CD4-positive, alpha-beta T cell treated with Interleukin-17A for 1 hour (primary cell): ENCODE measurements around the gene TMEM175.

ENCODE experiments used
- DNase-seq: peaks from one replicate; pipeline ENCODE4 v3.0.0-alpha.2; 2020

The TMEM175 gene

DNA sequence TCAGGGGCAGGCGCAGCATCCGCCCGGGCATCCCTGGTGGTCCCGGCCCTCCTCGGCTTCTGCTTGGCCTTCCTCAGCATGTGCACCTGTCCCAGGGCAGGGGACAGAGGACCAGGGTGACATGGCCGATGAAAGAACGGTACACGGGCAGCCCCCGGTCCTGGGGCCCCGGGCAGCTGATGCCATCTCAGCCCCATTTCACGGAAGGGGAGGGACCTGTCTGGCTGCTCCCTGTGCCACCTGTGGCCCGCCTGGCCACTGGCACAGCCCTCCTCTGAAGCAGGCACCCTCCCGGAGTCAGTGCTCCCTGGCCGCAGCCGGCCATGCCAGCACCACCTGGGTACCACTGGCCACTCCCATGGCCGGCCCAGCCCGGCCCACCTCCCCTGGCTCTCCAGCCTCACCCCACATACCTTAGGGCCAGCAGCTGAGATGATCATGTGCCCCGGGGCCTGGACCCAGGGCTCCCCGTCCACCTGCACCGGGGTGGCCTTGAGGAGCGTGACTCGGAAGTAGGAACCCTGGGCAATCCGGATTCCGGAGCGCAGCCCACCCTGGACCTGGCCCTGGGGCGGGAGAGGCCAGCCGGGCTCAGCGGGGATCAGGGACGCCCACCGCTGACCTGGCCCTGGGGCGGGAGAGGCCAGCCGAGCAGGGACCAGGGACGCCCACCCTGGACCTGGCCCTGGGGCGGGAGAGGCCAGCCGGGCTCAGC is 28.5 kb downstream of the TMEM175 start:
- no peak for DNase-seq

DNA sequence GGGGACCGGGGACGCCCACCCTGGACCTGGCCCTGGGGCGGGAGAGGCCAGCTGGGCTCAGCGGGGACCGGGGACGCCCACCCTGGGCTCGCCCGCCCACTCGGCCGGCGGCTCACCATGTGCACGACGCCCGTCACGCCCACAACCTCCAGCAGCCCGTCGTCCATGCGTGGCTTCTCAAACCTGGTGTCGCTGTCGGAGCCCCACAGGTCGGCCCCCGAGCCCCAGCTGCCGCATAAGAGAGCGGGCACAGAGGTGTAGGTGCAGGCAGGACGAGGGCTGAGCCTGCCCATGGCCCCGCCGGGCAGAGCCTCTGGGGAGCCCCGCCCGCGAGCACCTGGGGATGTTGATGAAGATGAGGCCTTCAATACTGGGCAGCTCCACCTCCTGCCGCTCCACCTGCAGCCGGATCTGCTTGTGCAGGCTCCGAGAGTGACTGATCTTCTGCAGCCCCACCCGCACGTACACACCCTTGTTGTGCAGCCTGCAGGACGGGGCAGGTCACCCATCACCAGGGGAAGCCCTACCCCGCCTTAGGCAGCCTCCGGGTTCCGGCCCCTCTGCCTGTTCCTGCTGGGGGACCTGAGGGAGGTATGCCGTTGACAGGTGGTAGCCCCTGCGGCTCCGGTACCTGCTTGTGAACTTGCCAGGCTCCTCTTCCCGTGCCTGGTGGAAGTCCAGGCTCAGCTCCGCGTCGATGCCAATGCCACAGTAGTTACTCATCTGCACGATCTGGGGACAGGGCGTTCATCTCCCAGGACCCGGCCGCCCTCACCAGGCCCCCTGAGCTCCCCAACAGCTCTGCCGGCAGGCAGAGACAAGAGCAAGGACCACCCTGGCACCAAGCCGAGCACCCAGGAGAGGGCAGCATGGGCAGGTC is 29.3 kb downstream of the TMEM175 start:
- DNase-seq: no peak

DNA sequence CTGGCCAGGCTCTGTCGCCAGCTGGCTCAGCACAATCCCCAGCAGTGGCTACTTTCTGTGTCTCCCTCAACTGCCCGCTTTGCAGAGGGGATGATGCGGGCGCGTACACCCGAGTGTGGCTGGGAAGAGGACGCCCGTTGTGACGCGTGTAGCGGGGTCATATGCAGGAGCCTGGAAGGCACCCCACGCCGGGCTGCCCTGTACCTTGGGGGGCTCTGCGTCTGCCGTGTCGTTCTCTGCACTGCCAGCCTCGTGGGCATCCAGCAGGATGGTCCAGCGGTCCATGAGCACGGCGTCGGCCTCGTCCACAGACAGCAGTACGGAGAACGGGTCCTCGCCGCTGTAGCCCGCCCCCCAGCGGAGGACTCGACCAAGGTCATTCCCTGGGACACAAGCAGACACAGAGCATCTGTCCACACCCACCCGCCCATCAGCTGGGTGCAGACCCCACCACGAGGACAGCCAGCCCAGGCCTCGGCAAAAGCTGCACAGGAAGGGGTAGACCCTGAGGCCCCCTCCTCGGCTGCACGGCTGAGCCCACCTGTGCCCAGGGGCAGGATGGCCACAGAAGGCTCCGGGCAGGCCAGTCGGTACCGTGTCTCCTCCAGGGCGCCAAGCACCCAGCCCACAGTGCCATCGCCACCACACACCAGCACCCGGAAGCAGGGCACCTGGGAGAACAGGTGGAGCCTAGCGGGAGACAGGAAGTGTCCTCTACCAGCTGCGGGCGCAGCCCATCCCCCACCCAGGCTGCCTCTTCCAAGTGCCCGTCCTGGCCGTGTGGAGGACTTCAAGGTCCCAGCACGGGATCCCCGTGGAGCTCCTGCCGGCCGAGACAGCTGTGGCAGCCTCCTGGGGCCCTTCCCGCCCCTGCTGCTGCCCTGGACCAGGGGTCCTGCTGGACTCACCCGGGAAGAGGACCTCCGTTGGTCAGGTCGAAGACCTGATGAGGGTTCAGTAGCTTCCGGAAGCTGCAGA is 30.3 kb downstream of the TMEM175 start:
- no peak for DNase-seq

DNA sequence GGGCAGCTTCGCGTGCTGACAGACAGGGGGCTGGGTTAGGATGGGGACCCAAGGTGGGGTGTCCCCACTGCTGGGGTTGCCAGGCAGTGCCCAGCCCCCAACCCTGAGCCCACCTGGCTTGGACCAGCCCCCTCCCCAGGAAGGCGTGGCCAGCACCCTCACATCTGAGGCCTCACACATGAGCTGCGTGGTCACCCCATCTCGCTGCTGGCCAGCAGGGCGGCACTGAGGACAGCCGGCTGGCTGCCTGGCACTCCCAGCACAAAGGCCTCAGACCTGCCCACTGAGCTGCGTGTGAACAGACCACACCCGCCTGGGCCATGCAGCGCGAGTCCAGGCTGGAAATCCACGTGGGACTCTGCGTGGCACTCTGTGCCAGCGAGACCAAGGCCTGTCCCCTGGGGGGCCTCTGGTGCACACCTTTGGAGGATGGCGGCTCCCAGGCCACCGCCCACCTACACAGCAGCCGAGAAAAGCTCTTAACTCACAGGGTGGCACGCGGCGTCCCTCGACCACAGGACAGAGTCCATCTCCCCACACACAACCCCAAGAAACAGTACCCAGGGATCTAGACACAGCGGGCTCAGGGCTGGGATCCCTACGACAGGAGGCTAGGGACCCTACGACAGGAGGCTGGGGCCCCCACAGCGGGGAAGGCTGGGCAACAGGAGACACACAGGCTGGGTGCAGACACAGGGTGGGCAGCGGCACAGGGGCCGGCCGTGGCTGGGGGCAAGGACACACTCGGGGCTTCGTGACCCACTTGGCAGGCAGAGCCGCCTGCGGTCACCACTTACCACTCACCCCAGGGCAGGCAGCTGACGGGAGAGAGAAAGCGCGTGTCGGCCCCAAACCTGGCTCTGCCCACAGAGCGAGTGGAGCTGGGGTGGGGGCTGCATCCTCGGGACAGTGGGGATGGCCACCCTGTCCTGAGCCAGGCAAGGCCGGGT is 31.3 kb downstream of the TMEM175 start:
- DNase-seq: no peak

DNA sequence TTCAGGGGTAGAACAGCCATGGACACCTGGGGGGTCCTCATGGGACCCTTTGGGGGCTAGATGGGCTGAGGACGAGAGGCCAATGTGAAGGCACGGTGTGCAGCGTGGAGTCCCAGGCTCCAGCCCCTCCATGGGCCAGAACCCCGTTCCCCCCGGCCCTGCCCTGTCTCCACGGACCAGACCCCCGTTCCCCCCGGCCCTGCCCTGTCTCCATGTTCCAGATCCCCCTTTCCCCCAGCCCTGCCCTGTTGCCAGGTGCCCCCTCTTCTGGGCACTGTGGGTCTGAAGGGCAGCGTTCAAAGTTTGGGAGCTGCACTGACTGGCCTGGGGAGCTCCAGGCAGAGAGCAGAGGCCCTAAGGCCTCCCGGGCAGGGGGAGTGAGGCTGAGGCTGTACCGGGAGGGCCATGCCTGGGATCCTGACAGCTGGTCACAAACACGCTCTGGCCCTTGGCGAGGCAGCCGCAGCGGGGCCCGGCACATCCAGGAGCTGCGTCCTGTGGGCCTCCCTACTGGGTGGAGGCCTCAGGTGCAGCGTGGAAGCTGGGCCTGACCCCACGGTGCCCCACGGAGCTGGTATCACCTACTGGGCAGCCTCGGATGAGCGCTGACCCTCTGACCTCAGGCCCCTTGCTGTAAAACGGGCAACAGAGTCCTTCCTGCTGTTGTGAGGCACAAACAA is 32.2 kb downstream of the TMEM175 start:
- no peak for DNase-seq

DNA sequence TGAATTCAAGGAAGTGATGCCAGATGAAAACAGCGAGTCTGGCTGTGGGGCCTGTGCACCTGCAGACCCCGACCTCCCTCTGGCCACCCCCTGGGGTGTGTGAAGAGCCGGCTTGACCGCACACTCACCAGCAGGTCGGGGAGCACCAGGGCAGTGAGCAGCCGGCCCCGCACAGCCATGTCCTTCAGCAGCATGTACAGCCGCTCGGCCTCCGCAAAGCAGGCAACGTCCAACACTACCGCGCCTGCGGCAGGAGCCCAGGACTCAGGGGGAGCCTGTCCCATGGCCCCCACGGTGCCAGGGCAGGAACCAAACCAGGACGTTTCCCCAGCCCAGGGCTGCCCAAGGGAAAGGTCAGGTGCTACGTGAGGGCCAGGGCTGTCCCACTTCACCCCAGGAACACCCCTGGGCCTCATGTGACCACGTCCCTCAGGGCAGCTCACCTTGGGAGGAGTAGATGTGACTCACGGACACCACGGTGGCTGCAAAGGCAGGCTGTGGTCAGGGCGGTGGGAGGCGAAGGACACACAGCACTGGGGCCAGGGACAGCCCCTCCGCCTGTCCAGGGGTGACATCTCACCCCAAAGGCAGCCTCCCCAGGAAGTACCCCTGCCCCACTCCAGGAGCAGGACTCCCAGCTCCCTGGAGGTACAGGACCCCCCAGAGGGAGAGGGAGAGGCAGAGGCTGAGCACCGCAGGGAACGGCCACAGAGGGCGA is 32.9 kb downstream of the TMEM175 start:
- DNase-seq: no peak

DNA sequence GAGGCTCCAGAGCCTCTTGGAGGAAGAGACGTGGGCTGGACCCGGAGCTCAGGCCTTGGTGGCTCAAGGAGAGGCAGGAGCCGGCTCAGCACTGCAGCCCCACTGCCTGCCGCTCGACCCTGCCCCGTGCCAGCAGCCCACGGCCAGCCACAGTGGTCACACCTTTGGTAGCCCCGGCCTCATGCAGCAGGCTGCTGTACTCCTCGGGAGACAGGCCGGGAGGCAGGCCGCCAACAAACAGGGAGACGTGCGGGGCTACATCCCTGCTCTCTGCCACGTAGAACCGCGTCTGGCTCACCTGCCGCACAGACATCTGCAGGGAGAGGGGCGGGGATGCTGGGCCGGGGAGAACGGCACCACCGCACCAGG is 33.5 kb downstream of the TMEM175 start:
- no peak for DNase-seq

DNA sequence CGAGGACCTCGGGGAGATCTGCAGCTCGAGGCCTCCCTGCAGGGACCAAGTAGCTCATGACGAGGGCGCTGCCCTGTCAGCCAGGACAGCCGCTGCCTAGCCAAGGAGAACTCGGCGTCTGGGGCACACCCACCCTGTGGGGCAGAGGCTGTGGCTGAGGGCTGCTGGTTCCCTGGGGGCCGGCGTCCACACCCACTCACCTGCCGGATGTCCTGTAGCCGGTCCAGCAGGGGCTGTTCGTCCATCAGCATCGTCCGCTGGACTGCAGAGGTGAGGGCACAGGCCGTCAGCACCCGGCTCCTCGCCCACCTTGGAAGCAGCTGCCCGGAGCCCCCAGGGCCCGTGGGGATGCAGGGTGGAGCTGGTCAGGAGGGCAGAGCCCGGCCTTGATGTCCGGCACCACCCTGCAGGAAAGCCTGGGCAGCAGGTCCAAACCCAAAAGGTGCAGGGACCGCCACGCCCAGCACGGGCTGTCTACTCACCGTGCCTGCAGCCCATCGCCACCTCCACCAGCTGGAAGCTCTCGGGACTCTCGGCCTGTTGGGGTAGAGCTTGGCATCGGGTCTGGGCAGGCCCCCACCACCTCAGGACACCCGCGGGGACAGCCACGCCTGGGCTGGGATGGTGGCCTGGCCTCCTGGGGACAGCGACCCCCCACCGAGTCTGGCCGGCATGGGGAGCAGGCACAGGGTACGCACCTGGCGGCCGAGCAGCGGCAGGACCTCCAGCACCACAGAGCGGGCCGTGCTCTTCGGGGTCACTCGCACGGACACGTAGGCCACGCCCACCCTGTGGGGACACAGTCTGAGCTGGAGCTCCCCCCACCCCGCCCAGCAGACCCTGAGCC is 34.2 kb downstream of the TMEM175 start:
- no peak for DNase-seq

DNA sequence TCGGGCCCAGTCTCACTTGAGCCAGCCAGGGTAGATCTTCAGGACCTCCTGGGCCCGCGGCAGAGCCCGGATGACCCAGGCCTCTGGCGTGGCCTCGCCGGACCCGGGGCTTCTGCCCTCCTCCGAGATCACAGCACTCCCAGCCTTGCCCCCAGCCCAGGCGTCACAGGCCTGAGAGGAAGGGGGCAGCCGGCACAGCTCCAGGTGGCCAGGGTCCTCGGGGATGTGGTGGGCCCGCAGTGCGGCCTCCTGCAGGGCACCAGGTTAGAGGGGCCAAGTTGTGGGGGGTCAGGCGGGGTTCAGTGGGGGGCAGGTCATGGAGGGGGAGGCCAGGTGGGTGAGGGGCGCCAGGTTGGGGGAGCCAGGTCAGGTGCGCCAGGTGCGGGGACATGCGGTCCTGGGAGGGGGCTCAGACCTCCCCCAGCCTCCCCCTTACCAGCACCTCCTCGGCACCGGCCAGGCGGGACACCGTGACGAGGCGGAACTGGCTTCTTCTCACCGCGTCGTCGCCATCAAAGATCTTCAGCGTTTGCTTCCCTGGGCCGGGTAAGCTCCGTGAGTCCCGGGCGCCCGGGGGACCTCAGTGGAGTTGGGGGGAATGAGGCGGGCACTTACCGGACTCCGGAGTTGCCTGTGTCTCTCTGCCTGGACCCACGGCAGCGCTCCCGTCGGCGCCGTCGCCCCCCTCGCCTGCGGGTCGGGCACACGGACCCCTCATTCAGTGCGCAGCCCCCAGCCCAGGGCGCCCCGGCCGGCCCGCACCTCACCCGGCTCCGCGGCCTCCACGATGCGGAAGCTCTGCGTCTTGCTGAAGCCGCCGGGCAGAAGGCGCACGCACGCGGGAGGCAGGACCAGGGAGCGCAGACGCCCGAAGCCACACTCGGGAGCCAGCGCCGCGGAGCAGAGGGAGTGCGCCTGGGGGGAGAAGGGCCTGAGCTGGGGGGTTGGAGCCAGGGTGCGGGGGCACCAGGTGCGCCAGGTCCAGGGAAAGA is 35.1 kb downstream of the TMEM175 start:
- DNase-seq: no peak

DNA sequence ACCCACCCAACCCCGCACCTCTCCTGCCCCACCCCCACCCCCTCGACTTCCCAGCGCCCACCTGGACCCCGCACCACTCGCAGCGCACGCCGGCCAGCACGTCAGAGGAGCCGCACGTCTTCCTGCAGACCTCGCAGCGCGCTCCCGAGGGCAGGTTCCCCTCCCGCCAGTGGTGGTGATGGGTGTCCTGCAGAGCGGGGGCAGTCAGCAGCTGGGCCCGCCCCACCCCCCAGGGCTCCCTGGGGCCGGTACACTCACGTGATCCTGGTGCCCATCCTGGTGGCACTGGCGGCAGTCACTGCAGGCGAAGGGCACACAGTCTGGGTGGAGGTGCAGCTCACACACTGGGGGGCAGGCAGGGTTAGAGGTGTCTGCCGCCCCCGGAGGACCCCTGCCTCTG is 36.0 kb downstream of the TMEM175 start:
- no peak for DNase-seq

DNA sequence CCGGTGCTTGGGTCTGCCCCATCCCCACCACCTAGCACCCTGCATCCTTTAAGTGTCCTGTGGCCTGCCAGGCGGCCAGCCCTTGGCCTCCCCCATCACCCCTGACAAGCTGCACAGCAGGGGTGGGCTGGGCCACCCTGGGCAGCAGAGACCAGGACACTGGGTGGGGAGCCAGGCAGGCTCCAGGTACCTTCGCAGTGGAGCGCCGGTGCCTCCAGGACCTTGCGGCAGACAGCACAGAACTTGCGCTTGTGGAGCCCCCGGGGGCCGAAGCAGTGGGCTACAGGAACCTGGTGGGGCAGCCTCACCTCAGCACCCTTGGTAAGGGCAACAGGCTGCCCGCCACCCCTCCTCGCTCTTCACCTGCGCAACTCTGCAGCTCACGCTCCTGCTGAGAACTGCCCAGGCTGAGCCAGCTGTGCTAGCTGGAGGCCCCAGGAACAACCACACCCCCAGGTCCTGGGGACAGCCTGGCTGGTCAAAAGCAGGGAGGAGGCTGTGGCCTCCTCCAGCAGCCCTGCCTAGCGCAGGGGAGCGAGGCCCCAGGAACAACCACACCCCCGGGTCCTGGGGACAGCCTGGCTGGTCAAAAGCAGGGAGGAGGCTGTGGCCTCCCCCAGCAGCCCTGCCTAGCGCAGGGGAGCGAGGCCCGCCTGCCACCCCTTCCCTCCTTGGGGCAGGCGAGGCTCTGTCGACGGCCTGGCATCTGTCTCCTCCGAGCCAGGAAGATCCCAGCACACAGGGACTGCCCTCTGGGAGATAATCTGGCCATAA is 36.5 kb downstream of the TMEM175 start:
- DNase-seq: no peak

DNA sequence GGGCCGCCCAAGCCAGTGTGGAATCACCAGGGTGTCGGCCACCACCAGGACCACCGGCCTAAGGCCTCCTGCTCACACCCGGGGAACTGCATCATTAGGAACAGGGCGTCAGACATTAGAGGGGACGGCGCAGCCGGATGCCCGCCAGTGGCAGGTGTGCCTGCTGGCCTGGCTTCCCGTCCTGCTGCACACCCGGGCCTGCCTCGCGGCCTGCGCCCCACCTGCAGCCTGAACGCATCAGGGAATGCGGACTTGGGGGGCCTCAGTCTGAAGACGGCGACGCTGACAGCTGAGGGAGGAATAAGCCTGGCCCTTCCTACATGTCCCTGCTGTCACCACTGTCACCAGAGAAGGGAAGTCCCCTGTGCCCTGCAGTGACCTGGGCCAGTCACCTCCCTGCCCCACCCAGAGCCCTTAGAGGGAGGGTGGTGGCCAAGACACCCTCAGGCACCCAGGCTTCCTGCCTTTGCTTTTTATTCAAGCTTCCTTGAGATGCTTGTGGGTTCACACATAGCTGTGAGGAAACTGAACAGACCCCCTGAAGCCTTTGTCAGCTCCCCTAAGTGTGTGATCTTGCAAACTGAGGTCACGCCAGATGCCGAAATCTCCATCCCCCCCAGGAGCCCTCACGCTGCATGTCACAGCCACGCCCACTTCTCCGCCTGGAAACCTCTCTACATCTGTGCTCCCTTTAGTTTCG is 37.9 kb downstream of the TMEM175 start:
- DNase-seq: peak; percentile 80

DNA sequence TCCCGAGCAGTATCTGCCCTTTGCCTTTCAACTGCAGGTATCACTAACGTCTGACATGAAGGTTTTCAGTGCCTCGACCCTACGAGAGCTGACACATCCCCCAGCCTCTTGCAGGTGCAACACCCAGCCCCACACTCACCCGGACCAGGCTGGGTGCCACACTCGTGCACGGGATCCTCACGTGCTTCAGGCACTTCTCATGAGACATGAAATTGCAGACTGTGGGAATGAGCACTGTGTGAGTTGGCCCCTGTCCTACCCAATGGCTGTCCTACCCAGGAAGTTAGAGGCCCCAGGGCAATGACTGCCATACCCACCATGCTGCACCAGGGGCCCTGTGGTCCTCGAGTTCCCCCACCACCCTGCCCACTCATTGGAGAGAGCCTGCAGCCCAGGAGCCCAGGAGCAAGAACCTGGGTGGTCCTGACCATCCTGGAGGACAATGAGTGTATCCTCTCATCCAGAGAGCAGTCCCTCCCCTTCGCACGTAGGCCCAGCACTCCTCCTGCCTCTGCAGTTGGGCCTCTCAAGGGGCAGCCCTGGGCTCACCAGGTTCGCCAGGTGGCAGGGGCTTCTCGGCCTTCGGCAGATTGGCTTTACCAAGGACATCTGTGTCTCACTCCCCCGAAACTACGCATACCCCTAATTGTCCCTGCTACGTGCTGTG is 38.7 kb downstream of the TMEM175 start:
- DNase-seq: peak; percentile 5

DNA sequence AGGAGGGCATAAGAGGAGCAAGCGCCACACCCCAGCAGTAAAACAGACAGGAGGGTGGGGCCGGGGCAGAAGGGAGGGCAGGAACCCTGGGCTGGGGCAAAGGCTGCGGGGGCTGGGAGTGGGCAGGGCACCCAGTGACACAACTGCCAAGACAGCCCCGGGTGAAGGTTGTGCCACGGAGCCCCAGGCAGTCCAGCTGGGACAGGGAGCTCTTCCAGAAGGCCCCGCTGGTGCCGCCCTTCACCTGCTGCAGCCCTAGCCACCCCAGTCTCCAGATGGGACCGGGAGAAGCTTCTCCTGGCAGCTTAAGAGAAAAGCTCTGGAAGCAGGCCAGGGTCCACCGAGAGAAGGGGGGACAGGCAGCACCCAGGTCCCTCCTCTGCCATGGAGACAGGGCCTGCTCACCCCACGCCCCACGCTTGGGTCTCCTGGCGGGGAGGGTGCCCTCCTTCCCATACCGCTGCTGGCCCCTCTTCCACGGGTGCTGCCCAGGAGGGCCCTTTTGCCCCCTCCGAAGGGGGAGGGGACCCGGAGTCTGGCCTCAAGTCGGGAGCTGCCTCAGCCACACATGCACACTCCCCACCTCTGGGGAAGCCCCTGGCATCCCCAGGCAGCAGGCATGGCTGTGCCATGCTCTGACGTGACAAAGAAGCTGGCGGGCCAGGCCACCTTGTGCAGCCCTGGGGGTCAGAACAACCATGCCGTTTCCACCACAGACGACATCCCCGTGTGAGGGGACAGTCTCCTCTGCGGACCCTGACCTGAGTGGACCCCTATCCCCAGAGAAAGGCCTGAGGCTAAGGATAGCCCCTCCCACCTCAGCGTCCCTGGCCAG is 39.6 kb downstream of the TMEM175 start:
- DNase-seq: no peak

DNA sequence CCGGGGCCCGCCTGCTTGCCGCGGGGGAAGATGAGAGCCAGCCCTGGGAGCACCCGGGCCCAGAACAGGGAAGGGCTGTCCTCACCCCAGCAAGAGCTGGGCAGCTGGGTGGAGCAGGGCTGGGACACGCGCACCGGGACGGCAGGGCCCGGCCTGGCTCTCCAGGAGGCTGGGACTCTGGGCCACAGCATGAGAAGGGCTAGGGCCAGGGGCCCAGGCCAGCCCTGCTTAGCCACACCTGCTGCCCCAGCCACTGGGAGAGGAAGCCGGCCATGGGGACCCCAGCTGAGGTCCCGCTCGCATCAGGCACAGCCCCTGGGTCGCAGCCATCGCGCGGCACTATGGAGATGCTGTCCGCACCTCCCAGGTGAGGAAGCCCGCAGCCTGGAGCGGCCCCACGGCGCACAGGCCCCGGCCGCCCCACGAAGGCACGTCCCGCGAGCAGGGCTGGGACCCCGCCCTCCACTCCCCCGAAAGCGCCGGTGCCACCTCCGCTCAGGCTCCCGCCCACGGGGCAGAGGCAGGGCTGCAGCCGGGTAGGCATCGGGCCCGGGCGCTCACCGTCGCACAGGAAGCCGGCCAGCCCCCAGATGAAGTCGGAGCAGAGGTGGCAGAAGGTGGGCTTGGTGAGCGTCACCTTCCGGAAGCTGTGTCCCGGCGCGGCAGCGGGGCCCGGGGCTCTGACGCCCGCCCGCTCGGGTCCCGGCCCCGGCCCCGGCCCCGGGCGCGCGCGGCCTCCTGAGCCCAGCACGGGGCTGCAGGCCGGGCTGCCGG is 40.6 kb downstream of the TMEM175 start:
- DNase-seq: peak; percentile 67
